Measurements from ENCODE around the gene NAIF1.

- TF ChIP-seq FOXM1 (IDR thresholded peaks at IDR 0.05; ENCODE audit: borderline replicate concordance, low read depth) (no peak), YY1 (IDR thresholded peaks at IDR 0.05; ENCODE audit: low read depth) (no peak)
These were observed 32.1 kb downstream of the NAIF1 start for GRCh38 chr9:128034821-128035652.

Measured in Ishikawa (cell line).